HG03558 (cell line): ENCODE measurements around the gene TET2.
A peak's percentile ranks its signal among the peaks of the same experiment; 100 is the strongest.
"Not testable (repeated sequence)": the region's sequence is repeated elsewhere in the genome, so short reads cannot be mapped to it uniquely, and the experiment has no call there.

Experiments used
- ATAC-seq: cut with Tn5 transposase; IDR thresholded peaks from one replicate; pipeline ENCODE4 v1.9.1; 2021; ENCODE audit warnings: moderate number of reproducible peaks; ENCODE audit not compliant: unreplicated experiment; ENCODE audit errors: extremely low read depth

Gene TET2

GRCh38 chr4:105277702-105278101 is 131.0 kb downstream of the TET2 start:
- no peak for ATAC-seq

- no peak for ATAC-seq
These were observed 132.6 kb downstream of the TET2 start for GRCh38 chr4:105279314-105279713.

GRCh38 chr4:105280338-105281123 is 133.9 kb downstream of the TET2 start:
- ATAC-seq, result no peak

GRCh38 chr4:105281124-105281415 is 134.4 kb downstream of the TET2 start:
- ATAC-seq, result no peak

- no peak for ATAC-seq
These were observed 135.8 kb downstream of the TET2 start for GRCh38 chr4:105282489-105282888.

GRCh38 chr4:105283501-105283900 is 136.8 kb downstream of the TET2 start:
- no peak for ATAC-seq

GRCh38 chr4:105288121-105288520 is 141.4 kb downstream of the TET2 start:
- no peak for ATAC-seq

- no peak for ATAC-seq
These were observed 145.2 kb downstream of the TET2 start for GRCh38 chr4:105291925-105292324.

- ATAC-seq, result no peak
These were observed 146.7 kb downstream of the TET2 start for GRCh38 chr4:105293360-105293759.

GRCh38 chr4:105296672-105297071 is 150.0 kb downstream of the TET2 start:
- ATAC-seq, result no peak

GRCh38 chr4:105299027-105299426 is 152.4 kb downstream of the TET2 start:
- not testable (repeated sequence) for ATAC-seq

GRCh38 chr4:105304085-105304484 is 157.4 kb downstream of the TET2 start:
- ATAC-seq, result no peak

GRCh38 chr4:105305019-105305836 is 158.6 kb downstream of the TET2 start:
- ATAC-seq, result peak; percentile 24

GRCh38 chr4:105306158-105306781 is 159.6 kb downstream of the TET2 start:
- peak; percentile 81 for ATAC-seq

- no peak for ATAC-seq
These were observed 160.1 kb downstream of the TET2 start for GRCh38 chr4:105306820-105307219.

- ATAC-seq, result no peak
These were observed 171.8 kb downstream of the TET2 start for GRCh38 chr4:105318486-105318885.

GRCh38 chr4:105327222-105327621 is 180.5 kb downstream of the TET2 start:
- ATAC-seq, result no peak

- ATAC-seq, result no peak
These were observed 181.3 kb downstream of the TET2 start for GRCh38 chr4:105327956-105328355.

- ATAC-seq, result no peak
These were observed 182.4 kb downstream of the TET2 start for GRCh38 chr4:105329081-105329480.
